Activated naive CD4-positive, alpha-beta T cell (primary cell): ENCODE measurements around the gene TTC3.

Experiments used
- DNase-seq, 4 experiments: peaks; one replicate each; lab custom pipeline; 2025; lab: John Stamatoyannopoulos, UW

Gene TTC3

DNA sequence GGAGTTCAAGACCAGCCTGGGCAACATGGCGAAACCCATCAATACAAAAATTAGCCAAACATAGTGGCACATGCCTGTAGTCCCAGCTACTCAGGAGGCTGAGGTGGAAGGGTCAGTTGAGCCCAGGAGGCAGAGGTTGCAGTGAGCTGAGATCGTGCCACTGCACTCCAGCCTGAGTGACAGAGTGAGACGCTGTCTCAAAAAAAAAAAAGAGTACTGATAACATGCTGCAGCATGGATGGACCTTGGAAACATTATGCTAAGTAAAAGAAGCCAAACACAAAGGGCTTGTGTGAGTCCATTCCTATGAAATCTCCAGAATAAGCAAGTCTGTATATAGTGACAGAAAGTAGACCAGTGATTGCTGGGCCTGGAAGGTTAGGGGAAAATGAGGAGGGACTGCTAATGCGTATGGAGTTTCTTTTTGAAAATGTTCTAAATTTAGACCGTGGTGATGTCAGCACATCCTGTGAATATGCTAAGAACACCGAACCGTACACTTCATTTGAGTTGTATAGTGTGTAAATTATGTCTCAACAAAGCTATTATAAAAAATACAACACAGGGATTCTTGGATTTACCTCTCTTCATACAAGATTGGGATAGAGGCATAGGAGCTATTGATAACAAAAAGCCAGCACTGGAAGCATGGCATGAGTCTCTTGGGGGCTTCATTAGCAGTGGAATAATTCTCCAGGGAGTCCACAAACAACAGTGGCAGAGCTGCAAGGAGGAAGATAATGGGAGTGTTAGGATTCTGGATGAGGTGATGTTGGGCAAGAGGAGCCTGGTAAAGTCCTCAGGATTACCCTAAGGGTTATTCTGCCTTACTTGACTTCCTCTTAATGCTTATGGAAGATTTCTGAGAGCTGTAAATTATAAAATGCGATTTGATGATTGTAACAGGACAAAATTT is 73.5 kb downstream of the TTC3 start:
- DNase-seq = no peak

DNA sequence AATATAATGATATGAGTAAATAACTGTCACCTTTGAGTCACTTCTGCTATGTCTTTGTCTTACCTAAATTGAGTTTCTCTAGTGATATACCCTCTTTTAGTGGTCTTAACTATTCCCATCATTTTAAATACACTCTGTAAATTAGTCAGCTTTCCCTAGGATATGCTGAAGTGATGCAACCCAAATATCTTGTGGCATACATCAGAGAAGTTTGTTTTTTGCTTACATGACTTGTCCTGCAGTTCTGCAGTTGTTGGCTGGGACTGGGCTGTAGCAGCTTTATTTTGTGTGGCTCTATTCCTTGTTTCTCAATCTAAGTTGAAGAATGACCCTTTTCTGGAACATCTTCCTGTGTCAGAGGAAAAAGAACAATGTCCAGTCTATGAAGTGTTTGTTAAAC is 76.4 kb downstream of the TTC3 start:
- DNase-seq = no peak

DNA sequence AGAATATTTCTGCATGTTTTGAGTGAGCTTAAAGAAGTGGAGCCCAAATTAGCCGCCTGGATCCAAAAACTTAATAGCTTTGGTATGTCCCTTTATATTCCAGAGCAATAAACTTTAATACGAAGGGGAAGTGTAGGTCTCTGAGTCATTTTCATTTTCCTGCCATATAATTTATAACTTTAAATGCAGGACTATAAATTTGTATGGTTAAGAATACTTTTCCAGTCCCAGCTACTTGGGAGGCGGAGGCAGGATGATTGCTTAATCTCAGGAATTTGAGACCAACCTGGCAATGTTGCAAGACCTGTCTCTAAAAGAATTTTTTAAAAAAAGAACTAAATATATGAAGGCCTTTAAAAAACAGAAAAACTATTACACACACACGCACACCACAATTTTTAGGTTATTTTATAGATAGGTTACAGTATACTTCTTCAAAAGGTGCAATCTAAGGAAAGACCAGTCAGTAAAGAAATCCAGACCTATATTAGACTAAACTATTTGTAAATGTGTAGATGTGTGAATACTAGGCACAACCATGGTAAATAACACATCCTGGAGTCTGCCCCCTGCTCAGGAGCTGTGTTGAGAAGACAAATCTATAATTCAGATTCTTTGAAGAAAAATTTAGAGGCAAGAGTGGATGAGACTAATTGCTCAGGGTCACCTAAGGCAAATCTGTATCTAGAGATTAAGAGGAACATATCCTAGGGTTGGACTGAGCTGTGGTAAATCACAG is 80.3 kb downstream of the TTC3 start:
- DNase-seq = no peak

DNA sequence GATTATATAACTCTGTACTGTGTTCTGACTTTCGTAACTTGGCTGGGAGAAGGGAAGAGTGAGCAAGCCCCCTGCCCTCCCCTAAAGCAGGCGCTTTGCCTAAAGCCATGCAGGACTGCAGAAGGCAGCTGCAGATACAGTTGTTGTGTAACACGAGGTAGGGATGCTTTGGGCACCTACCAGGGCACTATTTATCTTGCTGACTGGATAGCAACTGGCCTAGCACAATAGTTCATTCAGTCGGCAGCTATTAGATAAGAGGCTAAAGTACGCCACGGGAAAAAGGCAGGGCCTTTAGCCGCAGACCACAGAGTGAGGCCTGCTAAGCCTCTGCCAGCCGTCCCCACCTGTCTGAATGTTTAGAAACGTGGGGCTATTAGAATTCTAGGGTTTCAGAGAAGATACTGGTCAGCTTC is 80.9 kb downstream of the TTC3 start:
- DNase-seq = no peak

DNA sequence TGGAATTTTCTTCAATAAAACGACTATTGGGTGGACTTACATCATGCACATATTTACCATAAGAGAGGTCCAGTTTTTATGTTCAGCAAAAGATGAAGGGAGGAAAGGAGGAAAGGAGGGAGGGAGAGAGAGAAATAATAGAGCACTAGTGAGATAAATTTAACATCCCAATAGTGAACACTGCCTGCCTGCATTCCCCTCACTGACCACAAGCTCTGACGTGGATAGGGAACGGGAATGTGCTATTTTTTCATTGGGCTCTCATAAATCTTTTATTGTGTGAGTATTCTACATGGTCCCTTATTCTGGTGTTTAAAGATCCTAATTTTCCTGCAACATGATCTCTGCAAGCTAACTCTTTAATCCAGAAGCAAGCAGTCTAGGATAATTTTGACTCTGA is 82.1 kb downstream of the TTC3 start:
- DNase-seq = no peak

DNA sequence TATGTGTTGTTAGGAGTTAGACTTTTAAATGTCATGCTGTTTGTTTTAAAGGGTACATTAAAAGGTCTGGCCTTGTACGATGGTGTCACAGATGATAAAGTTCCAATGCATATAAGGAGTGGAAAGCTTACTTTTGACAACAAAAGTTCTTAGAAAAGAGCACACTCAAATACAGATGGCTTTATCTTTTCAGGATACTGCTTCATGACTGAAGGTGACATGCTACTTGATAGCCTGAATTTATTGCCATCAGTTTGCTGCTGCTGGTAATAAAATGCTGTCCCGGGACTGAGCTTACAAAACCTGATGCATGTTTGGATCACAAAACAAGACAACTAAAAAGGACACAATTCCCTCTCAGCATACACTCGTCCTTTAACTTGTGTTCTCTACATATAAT is 84.9 kb downstream of the TTC3 start:
- no peak for DNase-seq

DNA sequence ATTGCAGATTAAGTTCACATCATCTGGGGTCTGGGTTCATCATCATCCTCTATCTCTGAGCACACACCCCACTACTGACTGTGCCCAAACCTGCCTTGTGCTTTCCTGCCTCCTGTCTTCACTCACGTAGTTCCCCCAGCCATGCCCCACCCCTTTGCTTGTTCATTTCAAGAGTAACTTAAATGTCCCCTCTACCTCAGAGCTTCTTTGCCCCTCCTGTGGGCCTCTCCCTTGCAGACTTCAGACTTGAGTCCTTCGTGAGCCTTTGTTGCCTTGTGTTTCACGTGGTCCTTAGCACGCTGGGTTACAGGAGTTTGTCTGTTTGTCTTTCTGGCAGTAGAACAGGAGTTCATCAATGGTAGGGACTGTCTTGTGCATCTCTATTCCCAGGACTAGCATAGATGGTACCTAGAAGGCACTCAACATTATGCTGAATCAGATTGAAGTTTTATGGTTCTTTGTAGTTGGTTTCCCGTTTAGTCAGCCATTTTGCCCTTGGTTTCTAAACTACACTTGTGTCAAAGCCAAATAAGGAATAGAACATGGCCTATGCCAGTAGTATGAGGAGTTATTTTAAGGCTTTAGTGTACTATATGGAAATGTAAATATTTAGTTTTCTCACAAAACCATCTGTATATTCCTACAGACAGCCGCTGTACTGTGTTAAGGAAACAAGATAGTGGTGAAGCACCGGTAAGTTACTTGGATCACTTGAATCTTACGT is 86.2 kb downstream of the TTC3 start:
- no peak for DNase-seq

DNA sequence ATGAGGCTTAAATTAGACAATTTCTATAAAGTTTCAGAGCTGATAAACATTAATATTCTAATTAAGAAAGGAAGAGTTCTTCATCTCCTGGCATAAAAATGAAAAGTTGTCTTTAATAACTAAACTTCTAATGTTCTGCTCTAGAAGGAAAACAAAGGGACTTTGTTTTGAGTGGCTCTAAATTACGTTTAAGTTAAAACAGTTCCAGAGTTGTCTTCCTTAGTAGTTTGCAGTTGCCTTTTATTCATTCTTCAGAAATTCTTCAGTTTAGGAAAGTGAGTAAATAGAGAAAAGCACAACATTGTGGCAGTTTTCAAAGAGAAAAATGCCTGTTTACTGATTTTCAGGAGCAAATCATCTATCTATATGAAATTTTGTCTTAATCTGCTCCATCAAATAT is 86.9 kb downstream of the TTC3 start:
- no peak for DNase-seq

DNA sequence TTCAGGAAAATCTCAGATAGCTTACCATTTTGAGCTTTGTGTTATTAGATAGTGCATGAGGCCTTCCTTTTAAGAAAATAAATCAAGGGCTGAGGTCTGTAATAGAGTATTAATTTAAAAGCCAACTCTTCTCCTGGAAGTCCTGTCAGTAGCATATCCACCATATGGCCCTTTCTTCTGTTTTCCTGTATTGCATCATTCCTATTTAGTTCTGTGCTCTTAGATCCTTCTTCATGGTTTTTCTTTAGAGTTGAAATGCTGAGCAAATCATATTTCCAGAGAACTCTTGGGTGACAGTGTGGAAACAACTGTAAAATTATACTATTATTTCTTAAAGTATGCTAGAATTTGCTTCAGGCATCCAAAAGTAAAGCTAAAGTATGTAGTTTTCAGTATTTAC is 91.7 kb downstream of the TTC3 start:
- DNase-seq = no peak

DNA sequence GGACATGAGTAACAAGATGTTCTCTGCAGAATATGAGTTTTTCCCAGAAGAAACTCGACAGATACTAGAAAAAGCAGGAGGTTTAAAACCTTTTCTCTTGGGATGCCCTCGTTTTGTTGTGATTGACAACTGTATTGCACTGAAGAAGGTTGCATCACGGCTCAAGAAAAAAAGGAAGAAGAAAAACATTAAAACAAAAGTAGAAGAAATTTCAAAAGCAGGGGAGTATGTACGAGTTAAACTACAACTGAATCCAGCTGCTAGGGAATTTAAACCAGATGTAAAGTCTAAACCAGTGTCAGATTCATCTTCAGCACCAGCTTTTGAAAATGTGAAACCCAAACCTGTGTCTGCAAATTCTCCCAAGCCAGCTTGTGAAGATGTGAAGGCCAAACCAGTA is 92.5 kb downstream of the TTC3 start:
- DNase-seq = no peak

DNA sequence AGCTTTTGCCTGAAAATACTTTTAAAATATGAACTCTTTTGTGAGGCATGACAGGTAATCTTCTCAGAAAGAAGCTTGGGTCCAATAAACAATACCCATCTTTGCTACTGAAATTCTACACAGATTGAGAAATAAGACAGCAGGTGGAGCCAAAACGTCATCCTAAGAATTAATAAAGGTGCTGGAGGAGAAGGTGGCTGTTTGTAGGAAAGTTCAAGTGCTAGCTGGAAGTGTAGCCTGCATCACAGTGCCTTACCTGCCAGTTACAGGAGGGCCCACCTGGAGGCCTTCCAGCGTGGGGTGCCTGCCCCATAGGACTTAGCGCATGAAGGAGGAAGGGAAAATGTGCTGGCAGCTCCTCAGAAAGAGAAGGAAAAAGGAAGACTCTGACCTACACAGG is 93.7 kb downstream of the TTC3 start:
- DNase-seq = no peak

DNA sequence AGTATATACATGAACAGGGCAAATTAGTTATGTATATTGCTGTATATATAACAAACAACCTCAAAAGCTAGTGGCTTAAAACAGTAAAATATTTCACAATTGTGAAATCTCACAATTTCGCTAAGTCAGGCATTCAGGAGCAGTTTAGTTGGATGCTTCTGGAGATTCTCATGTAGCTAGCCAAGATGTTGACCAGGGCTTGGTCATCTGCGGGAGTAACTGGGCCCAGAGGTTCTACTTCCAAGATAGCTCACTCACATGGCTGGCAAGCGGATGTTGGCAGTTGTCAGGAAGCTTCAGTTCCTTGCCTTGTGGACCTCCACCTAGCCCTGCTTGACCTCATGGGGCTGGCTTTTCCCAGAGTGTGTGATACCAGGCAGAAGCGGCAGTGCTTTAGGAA is 95.6 kb downstream of the TTC3 start:
- no peak for DNase-seq

DNA sequence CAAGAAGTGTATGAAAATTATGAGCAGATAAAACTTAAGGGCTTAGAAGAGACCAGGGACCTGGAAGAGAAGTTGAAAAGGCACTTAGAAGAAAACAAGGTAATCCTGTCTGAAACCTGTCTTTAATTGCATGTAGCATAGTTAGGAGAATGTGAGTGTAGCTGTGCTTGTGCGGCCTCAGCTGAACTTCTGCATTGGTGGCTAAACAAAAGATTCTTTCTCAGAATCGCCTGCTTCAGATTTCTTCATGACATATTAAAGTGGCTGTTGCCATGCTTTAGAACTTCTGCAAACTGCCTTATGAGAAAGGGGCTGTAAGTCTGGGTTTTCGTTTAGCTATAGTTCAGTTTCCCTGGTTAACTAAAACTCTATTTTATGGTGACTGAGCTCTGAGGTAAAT is 99.6 kb downstream of the TTC3 start:
- DNase-seq = no peak

DNA sequence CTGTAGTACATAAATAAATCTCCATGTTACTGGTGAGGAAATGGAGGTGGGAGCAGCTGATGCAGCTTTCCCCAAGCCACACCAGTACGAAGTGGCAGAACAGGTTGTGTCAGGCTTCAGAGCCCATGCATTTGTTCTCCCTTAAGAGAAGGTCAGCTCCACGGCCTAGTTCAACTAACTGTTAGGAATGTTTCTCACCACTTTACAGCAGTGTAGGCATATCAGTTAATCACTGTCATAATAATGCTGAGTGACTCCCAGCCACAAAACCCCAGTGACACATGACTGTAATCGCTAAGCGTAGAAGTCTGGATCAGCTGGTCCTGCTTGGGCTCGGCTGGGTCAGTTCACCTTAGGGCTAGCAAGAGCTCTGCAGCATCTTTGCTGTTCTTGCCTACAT is 103.7 kb downstream of the TTC3 start:
- DNase-seq = no peak

DNA sequence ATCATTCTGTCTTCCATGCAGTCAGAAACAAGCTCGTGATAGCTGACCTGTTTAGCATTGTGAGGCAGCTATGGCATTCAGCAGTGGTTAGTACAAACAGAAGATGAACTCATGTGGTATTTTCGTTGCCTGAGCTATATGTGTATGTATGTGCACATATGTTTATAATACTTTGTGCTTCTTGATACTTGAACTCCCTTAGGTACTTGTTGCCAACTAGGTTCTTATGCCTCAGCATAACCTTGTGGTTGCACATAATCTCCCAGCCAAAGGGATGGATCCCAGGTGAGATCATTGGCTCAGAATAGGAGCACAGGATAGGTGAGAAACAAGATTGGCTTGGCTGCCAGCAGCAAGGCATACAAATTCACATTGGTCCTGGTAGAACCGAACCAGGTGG is 108.0 kb downstream of the TTC3 start:
- no peak for DNase-seq

DNA sequence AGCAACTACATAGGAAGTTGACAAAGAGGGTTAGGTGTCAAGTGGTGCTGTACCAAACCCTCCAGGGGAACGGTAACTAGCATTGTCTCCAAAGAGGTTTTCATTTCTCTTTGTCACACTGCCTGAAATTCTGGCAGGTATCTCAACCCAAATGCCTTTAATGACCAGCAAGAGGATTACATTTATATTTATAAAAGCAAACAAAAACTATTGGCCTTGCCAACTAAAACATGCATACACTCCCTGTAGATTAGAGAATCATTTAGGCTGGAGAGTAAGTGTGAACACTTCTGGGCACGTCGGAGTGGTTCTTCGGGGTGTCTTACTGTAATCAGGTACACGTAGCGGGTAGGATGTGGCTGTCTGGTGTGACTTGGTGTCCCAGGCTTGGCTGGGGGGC is 109.2 kb downstream of the TTC3 start:
- no peak for DNase-seq

DNA sequence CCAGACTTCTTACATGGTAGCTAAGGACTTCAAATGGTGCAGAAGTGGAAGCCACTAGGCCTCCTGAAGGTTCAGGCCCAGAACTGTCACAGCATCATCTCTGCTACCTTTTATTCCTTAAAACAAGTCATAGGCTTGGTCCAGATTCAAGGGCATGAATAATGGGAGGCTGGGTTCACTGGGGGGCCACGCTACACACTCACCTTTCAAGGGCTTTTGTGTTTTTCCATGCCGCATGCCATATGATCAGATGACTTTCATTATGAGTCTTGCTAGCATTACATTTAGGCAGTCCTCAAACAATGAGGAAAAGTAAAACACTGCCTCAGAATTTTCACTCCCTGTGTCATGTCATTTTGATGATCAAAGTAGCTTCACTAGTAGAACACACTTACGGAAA is 110.7 kb downstream of the TTC3 start:
- DNase-seq = no peak

DNA sequence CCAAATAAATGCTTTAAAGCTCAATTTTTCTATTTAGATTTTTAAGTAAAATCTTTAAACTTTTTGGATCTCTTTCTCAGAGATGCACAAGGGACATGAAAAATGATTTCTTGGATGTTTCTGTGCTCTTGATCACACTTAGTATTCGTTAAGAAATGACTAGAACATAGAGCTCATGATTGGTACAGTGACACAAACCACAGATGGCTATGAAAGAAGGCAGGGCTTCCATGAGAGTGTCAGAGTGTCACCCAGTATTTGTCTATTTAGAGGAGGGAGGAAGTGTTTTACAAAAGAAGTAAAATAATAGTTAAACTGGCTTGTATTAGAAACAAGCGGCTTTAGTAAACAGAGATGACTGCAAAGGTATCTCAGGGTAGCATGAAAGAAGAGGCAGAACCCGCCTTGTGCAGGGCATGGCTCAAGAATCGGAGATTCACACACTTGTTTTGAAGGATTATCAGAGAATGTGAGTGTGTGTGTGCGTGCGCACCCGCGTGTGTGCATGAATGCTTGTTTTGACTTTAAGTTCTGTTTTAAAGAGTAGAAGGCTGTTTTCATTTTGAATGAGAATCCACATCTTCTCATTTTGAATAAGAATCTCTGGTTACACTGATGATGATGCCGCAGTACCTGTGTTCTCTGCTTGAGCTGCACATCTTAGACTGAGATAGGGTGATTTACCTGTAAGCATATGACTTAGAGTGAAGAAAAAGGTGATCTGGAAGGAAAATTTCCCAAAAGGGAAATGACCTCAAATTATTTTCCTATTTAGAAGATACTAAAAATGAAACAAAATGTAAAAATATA is 111.9 kb downstream of the TTC3 start:
- no peak for DNase-seq

DNA sequence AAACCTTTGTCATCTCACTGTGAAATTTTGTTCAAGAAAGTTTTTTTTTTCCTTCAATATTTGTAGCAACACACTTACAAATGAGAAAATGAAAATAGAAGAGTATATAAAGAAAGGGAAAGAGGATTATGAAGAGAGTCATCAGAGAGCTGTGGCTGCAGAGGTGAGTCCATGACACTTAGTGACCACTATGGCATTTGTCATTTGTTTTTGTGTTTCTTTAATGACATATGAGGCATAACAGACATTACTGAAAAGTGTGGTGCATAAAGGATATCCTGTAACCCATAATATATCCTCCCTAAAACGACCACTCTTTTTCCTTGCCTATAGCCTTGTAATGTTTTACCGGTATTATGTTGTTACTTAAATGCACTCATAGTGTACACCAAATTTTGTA is 113.9 kb downstream of the TTC3 start:
- DNase-seq = no peak

DNA sequence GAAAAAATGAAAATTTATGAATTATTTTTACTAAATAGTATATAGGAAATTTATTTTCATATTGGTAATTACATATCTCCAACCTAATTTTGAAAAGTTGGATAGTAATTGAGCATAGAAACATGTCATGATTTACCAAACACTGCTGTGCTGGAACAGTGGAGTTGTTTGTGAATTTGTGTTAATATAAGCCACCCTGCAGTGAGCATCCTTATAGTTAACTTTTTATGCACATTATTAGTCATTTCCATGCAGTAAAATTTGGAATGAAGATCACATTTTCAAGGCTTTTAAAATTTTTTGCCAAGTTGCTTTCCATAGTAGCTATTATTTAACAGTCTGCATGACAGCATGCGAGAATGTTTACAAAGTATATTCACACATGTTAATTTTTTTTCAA is 115.8 kb downstream of the TTC3 start:
- DNase-seq = no peak

DNA sequence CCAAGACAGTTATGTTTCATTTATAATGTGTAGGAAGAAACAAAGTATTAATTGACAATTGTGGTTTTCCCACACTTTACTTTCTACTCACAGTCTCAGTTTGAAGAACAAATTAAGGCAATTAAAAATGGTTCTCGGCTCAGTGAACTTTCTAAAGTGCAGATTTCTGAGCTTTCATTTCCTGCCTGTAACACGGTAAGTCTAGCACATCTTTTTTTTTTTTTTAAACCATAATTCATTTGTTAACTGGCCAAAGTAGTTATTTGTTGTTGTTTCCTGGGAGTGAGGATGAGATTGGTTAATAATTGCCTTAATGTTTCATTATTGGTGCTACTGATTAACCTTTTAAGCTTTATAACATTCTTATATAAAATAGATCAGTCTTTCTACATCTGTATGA is 119.0 kb downstream of the TTC3 start:
- no peak for DNase-seq

DNA sequence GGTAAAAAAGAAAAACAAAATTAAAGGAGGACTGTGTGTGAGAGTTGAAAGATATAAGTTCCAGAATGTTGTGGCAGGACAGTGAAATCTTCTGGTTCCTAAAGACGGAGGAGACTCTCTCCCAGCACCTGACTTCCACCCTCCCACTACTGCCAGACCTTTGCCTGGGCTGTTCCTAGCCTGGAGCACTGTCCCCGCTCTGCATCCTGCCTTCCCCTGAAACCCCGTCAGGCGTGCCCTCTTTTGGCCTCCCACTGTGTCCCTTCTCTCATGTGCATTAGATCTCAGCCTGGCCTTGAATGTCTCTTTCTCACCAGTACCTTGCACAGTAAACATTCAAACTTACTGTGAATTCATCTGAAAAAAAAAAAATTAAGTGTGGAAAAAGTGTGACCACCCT is 120.0 kb downstream of the TTC3 start:
- DNase-seq = no peak
